OCI-M2 (cell line): ENCODE data around the gene KRTAP19-1.

Experiments
- DNase-seq: peaks from one replicate; lab custom pipeline; 2025; ENCODE audit not compliant: unreplicated experiment; lab: John Stamatoyannopoulos, UW

KRTAP19-1 gene

DNA sequence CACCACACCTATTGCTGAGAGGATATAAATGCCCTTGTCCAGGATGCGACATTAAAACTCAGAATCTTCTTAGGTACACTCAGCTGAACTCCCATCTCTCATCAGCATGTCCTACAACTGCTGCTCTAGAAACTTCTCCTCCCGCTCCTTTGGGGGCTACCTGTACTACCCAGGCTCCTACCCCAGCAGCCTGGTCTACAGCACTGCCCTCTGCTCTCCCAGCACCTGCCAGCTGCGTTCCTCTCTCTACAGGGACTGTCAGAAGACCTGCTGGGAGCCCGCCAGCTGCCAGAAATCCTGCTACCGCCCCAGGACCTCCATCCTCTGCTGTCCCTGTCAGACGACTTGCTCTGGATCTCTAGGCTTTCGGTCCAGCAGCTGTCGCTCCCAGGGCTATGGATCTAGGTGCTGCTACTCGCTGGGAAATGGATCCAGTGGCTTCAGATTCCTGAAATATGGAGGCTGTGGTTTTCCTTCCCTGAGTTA is 50.0 kb downstream of the KRTAP19-1 start, which contains the start of gene KRTAP13-4:
Gene KRTAP13-4 (plus strand): TSS at position 51 of the 486 bp plus-strand sequence. CDS start 56 bp downstream, at position 107.
- no peak for DNase-seq
